DMS 273 (cell line): Measurements from ENCODE around the gene PPP2R2C.

Source experiments
- DNase-seq: peaks from one replicate; lab custom pipeline; 2025; ENCODE audit not compliant: unreplicated experiment; lab: John Stamatoyannopoulos, UW

PPP2R2C gene

DNA sequence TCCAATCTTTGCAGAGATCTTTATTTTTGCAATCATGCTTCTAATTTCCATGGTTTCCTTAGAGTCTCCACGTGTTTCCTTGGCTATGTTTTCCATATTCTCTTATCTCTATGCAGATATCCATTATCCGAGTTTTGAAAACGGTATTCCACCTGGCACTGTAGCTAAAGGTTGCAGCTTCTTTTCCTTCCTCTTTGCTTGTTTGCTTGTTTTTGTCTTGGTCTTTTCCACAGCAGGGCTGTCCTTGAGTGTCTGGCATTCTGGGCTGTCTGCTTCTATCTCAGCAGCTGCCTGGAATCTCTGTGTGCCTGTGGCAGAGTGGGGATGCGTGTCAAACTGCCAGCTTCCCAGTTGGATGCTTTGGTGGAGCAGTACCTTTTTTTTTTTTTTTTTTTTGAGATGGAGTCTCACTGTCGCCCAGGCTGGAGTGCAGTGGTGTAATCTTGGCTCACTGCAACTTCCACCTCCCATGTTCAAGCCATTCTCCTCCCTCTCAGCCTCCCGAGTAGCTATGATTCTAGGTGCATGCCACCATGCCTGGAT lies 155.9 kb downstream of the PPP2R2C start:
- DNase-seq: no peak

DNA sequence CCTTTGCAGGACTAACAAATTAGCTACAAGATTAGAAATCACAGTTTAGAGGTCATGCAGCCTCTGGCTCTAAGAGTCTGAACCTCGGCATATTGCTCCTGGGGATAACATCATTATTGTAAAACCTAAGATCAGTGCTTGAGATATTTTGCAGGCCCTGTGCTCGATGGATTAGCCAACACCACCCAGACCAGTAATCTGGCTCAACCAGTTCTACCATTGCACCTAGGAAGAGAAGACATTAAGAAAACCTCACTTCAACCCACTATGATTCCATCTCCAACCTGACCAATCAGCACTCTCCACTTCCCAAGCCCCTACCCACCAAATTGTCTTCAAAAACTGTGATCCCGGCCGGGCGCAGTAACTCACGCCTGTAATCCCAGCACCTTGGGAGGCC lies 159.2 kb downstream of the PPP2R2C start:
- no peak for DNase-seq

DNA sequence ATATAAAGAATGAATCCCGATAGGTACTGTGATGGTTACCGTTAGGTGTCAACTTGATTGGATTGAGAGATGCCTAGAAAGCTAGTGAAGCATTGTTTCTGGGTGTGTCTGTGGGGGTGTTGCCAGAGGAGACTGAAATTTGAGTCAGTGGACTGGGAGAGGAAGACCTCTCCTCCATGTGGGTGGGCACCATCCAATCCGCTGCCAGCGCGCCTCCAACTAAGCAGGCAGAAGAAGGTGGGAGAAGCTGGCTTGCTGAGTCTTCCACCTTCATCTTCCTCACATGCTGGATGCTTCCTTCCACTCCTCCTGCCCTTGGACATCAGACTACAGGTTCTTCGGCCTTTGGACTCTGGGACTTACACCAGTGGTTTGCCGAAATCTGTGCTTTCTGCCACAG lies 162.6 kb downstream of the PPP2R2C start:
- no peak for DNase-seq

DNA sequence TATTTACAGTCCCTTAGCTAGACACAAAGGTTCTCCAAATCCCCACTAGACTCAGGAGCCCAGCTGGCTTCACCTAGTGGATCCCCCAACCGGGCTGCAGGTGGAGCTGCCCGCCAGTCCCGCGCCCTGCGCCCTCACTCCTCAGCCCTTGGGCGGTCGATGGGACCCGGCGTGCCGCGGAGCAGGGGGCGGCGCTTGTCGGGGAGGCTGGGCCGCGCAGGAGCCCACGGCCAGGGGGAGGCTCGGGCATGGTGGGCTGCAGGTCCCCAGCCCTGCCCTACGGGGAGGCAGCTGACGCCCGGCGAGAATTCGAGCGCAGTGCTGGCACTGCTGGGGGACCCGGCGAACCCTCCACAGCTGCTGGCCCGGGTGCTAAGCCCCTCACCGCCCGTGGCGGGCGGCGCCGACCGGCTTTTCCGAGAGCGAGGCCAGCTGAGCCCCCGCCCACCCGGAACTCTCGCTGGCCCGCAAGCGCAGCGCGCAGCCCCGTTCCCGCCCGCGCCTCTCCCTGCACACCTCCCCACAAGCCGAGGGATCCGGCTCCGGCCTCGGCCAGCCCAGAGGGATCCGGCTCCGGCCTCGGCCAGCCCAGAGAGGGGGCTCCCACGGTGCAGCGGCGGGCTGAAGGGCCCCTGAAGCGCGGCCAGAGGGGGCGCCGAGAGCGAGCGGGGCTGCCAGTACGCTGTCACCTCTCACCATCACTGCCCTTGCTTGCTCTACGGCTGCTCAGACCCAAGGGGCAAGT lies 163.3 kb downstream of the PPP2R2C start:
- peak; percentile 61 for DNase-seq

DNA sequence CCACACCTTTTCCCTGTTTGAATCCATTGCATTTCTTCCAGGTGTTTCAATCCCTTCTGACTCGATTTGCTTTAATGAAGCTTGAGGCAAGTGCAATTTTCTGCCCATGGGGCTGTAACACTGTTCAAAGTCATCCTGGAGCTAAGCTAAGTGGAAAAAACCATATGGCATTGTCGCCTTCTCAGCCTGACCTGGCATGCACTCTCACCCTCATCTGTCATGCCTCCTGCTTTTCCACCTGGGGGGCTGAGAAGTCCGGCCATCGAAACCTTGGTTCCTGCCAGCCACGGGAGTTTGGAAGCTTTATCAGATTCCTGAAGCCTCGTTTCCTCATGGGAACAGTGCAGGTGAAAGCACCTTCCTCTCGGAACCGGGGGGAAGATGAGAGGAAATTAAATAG lies 164.5 kb downstream of the PPP2R2C start:
- DNase-seq: peak; percentile 60

GRCh38 chr4:6307230-6307629 lies 165.2 kb downstream of the PPP2R2C start:
- no peak for DNase-seq

- DNase-seq: no peak
Measured at GRCh38 chr4:6306299-6306698, 166.1 kb downstream of the PPP2R2C start.

GRCh38 chr4:6303943-6304342 lies 168.5 kb downstream of the PPP2R2C start:
- DNase-seq: no peak

- no peak for DNase-seq
Measured at GRCh38 chr4:6302869-6303268, 169.5 kb downstream of the PPP2R2C start.

GRCh38 chr4:6301732-6302442 lies 170.5 kb downstream of the PPP2R2C start:
- DNase-seq: no peak

- DNase-seq: no peak
Measured at GRCh38 chr4:6301051-6301731, 171.2 kb downstream of the PPP2R2C start.

DNA sequence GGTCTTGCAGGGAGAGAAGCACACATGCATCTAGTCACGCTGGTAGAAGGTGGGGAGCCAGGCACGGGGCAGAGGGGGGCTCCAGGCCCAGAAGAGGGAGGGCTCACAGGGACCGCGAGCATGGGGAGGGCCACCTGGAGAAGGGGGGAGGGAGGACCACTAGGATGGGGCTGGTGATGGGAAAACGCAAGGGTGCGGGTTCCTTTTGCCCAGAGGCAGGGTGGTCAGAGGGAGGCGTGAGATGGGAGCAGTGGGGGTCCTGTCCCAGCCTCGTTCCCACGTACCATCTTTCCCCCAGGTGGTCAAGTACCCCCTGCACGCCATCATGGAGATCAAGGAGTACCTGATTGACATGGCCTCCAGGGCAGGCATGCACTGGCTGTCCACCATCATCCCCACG lies 172.1 kb downstream of the PPP2R2C start:
- no peak for DNase-seq

DNA sequence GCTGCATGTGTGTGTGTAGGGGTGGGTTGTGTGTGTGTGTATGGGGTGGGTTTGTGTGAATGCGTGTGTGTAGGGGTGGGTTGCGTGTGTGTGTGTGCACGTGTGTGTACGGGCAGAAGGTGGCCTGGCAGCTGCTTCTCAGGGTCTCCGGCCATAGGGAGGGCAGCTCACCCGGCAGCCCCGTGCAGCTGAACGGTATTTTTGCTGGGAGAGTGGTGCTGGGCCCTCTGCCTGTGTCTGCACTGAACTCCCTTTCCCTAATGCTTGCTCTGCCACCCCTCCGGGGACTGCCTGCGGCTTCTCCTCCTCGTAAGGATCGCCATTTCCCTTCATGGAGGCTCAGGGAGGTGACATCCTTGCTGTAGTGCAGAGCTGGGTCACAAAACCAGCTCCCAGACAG lies 172.5 kb downstream of the PPP2R2C start:
- no peak for DNase-seq

DNA sequence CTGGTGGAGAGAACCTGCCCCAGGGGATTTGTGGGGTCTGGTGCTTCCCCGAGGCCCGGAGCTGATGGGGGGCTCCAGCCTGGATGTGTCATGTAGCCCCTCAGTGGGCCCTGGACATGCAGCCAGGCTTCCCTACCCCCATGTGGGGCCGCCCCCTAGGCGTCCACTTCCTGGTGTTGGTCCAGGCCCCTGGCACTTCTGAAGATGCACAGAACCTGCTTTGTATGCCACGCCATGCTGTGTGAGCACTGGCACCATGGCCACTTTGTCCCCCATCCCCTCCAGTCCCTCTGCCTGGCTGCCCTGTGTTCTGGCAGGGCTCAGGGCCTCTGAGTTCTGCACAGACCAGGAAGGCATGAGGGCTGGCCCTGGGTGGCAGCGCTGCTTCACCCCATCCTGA lies 173.6 kb downstream of the PPP2R2C start:
- no peak for DNase-seq

- DNase-seq: no peak
Measured at GRCh38 chr4:6298035-6298434, 174.4 kb downstream of the PPP2R2C start.

DNA sequence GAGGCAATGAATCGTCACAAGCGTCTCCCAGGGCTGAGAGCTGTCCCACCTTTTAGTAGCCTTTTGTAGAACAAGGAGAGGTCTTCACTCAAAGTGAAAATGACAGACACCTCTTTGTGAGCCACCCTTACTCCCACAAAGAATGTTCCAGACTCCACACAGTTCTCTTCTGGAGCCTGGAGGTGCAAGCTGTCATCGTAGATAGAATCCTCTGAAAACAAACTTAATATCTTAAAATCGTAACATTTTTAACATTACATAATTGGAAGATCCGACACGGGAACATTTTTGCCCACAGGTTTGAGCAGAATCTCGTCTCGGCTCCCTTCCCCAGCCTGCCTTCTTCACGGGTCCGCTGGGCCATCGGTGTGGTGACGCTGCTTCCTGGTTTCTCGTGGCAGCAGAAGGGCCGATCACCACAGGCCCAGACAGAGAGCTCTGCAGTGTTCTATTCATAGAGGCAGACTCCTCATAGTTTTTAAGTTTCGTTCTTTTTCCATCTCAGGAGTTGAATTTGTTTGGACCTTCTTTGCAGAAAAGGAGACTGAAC lies 175.1 kb downstream of the PPP2R2C start:
- no peak for DNase-seq

DNA sequence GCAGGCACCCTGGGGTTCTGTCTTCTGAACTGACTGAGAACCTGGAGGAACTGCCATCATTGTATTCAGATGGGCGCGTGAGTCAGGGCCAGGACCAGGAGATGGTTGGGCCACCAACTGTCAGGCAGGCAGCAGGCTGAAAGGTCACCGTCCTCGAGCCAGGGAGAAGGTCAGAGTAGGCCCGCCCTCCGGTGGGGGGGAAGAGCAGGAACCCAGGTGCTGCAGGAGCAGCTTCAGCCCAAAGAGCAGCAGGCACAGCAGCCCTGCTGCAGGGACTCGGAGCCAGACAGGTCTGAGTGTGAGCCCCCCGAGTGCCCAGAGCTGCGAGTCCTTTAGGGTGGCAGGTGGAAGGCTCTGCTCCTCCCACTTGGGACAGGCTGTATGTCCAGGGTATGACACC lies 176.4 kb downstream of the PPP2R2C start:
- DNase-seq: no peak

GRCh38 chr4:6295495-6295894 lies 176.9 kb downstream of the PPP2R2C start:
- no peak for DNase-seq

DNA sequence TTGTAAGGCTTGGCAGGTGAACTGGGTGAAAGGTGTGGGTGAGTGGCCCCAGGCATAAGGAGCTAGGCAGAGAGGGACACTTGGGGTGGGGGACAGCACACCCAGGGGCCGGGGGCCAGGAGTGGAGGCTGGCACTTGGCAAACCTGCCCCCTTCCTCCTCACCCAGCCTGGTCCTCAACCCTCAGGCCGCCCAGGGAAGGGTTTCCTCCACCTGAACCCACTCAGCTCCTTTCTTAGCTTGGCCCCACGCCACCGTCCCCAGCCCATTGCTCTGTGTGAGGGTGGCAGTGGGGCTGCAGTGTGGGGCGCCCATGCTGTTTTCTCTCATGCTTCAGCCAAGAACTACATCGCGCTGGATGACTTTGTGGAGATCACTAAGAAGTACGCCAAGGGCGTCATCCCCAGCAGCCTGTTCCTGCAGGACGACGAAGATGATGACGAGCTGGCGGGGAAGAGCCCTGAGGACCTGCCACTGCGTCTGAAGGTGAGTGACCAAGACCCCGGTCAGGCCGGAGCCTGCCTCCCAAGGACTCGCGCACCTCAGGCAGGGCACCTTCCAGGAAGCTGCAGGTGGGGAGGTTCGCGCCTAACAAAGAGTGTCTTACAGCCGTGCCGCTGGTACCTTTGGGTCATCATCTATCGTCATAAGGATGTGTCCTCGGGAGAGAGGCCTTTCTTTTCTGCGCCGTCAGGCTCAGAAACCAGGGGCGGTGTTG lies 177.6 kb downstream of the PPP2R2C start:
- DNase-seq: no peak

DNA sequence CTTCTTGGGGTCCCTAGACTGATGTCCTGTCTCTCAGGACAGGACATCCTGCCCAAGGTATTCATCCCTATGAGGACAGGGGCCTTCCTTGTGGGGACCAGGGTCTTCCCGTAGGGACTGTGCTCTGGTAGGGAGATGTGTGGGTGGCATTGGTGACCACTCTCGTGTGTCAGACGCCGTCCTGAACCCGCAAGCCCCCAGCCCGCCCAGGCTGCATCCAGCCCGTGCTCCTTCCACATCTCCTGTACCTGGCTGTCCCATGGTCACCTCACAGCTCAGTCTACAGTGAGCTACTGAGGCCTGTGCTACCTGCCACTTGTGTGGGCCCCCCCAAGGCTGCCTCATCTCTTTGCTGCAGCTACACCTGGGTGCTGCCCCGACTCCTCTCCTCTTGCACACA lies 178.8 kb downstream of the PPP2R2C start:
- DNase-seq: no peak

DNA sequence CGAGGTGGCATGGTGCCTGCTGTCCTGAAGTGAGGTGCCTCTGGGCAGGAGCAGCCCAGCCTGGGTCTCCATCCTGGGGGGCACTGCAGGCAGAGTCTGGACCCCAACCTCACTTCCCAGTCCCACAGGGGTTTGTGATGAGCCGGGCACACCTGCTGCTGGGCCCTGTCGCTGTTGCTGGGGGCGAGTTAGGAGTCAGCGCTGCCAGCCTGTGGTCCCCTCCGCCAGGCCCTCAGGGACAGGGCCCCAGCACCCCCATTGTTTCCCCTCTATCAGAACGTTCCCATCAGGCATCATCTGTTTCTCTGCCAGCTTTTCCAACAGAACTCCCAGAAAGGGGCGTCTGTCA lies 179.3 kb downstream of the PPP2R2C start:
- no peak for DNase-seq
